GM20431 (cell line): ENCODE data around the gene PURA.

Source experiments
- in situ Hi-C: fragments of 300-500 bp; cut with MseI, MboI; formaldehyde crosslinking; loops from one replicate; pipeline ENCODE4 v1.15.0; 2020; ENCODE audit warnings: low sequenced_read_pairs; ENCODE audit not compliant: unreplicated experiment

PURA gene

DNA sequence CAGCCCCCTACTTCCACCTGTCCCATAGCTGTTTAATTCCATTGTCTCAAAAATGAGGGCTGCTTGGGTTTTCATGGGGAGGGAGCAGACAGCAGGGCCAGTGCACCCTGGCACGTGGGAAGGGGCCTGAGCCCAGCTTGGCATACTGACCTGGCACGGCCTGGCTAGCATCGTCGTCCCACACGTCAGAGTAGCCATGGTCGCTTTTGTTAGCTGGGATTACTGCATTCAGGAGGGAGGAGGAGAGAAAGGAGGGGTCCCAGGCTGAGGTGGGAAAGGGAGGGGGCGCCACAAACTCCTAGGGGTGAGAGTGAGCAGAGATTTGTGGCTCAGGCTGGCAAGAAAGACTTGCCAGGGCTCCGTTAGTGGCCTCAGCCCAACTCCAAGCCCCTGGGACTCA, 40.0 kb downstream of the PURA start:
- in situ Hi-C loops = loop anchor here (25.0 kb wide), 1 partner anchor 367 kb away; the partner anchor contains the start of gene PSD2

- in situ Hi-C loops = loop anchor here (25.0 kb wide), 1 partner anchor 368 kb away; the partner anchor contains the start of gene PSD2
Measured at GRCh38 chr5:140154710-140155381, 40.9 kb downstream of the PURA start.

DNA sequence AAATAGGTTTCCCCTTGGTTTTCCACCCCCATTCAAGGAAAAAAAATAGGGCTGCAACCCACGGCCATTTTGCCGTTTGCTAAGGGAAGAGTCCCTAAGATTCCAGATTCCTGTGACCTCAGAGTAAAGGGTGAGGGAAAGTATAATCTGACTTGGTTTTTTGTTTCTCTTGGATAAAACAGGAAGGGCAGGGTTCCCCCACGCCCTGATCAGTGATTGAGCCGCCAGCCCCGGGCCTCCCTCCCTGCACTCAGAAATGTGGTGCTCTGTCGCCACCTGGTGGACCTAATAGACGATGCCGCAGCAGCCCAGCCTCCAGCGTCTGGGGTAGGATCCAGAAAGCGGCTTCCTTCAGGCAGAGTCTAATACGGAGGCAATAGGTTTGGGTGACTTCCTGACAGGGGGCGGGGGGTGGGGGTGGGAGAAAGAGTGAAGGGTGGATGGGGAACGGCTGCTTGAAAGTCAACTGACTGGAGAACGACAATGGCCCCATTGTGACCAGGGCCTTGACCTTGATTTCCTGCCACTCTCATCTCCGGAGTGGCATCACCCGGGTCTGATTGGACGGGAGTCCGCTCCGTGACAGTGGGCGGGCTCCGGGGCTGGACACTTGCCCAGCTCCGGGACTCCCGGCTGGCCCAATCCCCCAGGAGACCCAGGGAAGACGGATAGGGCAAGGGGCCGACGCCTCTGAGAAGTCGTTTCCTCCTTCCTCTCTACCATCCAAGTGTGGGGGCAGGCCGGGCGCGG, 43.3 kb downstream of the PURA start:
- in situ Hi-C loops = loop anchor here (25.0 kb wide), 1 partner anchor 370 kb away; the partner anchor contains the start of gene PSD2

DNA sequence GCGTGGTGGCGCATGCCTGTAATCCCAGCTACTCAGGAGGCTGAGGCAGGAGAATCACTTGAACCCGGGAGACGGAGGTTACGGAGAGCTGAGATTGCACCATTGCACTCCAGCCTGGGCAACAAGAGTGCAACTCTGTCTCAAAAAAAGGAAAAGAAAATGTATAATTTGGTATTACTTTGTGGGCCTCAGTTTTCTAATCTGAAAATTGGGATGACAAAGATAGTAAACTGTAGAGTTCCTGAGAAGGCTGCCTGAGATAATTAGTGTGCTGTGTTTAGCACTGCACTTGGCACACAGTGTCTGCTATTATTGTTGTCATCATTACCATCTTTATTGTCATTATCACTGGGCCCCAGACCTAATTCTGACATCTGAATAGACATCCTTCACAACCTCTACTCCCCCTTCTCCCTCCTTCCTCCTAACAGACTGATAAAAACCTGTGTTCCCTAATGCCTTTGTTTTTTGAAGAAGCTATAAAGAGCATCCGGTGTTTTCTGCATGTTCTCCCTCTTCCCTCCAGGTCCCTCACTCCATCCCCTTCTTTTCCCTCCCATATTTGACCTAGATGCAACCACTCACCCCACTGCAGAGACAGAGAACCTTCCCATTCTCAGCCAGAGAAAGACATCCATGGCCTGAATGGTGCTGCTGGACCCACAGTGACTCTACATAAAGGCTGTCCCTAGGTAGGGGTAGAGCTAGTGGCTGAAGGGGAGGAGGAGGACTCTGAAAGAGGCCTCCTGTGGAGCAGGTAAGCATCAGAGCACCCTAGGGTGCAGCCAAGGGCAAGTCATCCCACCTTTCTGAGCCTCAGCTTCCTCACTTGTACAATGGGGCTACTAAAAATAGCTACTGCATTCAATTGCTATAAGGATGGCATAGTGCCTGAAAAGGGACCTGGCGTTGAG, 45.4 kb downstream of the PURA start:
- in situ Hi-C loops = loop anchor here (25.0 kb wide), 1 partner anchor 372 kb away; the partner anchor contains the start of gene PSD2

DNA sequence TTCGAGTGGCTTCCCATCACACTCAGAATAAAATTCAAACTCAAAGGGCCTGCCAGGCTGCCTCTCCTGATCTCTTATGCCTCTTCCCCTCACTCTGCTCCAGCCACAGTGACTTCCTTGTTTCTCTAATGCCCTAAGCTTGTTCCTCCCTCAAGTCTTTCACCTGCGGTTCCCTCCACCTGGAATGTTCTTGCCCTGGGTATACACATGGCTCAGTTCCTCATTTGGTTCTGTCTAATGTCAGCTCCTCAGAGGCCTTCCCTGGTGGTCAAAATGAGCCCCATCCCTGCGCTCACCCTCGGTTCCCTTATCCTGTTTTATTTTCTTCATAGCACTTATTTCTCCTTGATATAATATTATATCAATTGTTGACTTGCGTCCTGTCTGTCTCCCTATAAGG, 48.4 kb downstream of the PURA start:
- in situ Hi-C loops = loop anchor here (25.0 kb wide), 1 partner anchor 375 kb away; the partner anchor contains the start of gene PSD2

GRCh38 chr5:140162781-140163180, 48.9 kb downstream of the PURA start:
- in situ Hi-C loops = loop anchor here (25.0 kb wide), 1 partner anchor 375 kb away; the partner anchor contains the start of gene PSD2

- in situ Hi-C loops = loop anchor here (25.0 kb wide), 1 partner anchor 378 kb away; the partner anchor contains the start of gene PSD2
Measured at GRCh38 chr5:140165101-140165922, 51.4 kb downstream of the PURA start.

- in situ Hi-C loops = loop anchor here (25.0 kb wide), 1 partner anchor 379 kb away; the partner anchor contains the start of gene PSD2
Measured at GRCh38 chr5:140165923-140166270, 52.0 kb downstream of the PURA start.

DNA sequence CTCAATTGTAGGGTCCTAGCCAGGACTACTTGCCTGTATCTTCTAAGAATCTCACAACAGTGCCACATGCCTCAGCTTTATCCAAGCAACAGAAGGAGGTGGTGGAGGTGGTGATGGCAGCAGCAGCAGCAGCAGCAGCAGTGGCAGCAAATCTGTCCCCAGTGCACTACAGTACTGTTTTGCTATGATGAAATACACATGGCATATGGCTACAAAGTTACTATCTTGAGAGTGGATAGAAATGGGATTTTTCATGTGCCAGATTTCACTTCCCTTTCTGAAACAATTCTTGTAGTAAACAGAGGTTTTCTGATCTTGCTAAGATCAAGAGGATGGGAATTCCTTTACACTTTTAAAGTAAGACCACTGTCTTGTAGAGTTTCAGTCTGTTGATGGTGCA, 53.0 kb downstream of the PURA start:
- in situ Hi-C loops = loop anchor here (25.0 kb wide), 1 partner anchor 380 kb away; the partner anchor contains the start of gene PSD2

DNA sequence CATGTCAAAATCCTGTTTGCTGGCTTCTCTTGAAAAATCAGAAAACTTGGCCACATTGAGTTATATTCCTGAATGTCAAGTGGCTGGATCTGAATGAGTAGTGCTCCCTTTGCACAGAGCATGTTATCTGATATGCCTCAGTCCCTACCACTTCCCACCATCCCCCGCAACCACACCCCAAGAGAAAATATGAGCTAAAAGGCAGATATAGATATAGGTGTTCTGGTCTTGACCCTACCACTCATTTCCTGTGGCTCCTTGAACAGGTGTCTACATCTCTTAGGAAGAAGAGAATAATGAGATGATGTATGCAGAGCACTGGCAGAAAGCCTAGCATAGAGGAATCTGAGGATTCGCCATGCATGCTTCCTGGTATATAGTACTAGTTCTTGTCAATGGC, 54.5 kb downstream of the PURA start:
- in situ Hi-C loops = loop anchor here (25.0 kb wide), 1 partner anchor 381 kb away; the partner anchor contains the start of gene PSD2

DNA sequence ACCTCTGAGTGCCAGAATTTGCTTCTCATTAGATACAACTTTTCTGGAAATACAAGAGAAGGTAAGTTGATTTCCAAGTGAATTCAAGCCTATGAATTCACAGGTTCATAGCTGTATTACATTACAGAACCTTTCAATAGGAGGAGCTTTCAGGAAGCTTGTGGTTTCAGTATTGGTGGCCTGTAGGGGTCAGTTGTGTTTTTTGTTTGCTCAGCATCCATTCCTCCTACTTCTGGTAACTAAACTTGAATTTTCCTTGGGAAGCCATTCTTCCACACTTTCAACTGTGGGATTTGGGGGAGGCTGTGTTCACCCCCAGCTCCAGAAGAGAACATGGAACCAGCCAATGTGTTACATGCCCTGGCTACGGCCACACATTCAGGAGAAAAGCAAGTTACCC, 55.5 kb downstream of the PURA start:
- in situ Hi-C loops = loop anchor here (25.0 kb wide), 1 partner anchor 382 kb away; the partner anchor contains the start of gene PSD2

DNA sequence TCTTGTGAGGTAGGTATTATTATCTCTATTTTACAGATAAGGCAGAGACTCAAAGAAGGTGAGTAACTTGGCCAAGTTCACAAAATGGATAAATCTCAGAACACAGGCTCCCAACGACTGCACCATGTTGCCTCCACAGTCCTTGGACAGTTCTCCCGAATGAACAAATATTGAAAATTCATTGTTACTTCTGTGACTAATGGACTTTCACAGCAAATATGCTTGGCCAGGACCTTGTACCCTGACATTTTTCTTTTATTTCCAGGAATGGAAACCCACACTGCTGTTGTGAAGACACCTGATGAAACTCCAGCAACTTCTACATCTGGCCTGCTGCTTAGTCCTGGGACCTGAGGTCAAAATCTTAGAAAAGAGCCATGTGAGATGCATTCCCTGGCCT, 58.6 kb downstream of the PURA start:
- in situ Hi-C loops = loop anchor here (25.0 kb wide), 1 partner anchor 385 kb away; the partner anchor contains the start of gene PSD2

DNA sequence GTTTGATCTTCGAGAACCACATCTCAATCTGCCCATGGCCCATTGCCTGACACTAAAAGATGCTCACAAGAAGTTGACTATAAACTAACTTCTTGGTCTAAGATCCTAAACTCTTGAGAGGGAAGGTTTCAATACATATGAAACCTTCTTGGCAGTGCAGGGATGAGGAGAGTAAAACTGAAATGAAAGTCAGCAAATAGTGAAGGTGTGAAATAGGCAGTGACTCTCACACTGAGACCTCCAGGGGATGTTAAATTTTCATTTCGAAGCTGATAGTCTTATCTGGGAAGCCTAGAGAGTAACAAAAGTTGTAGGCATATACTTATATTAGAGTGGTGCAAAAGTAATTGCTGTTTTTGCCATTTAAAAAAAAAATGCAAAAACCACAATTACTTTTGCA, 60.1 kb downstream of the PURA start:
- in situ Hi-C loops = loop anchor here (25.0 kb wide), 1 partner anchor 387 kb away; the partner anchor contains the start of gene PSD2

- in situ Hi-C loops = loop anchor here (25.0 kb wide), 1 partner anchor 387 kb away; the partner anchor contains the start of gene PSD2
Measured at GRCh38 chr5:140174465-140175366, 60.8 kb downstream of the PURA start, which contains the start of gene CYSTM1. CYSTM1 (plus strand) TSS chr5:140175188; CDS start chr5:140194466, 19,278 bp downstream.
